AG09309 (cell line): ENCODE results near the gene NUP62CL.

Experiments
- DNase-seq: peaks from one replicate; pipeline ENCODE4 v3.0.0-alpha.2; 2010; ENCODE audit warnings: low read depth
- H3K4me3 ChIP-seq: 2 replicates; pipeline ENCODE4 v1.5.1; 2011; ENCODE audit warnings: mild to moderate bottlenecking, low read depth, low read length, moderate library complexity; ENCODE audit not compliant: control insufficient read depth
- CTCF ChIP-seq: IDR thresholded peaks from 2 replicates; pipeline ENCODE4 v1.5.1; 2011; ENCODE audit warnings: mild to moderate bottlenecking, low read depth, low read length, inconsistent platforms; ENCODE audit not compliant: insufficient read depth, control insufficient read depth; ENCODE audit errors: missing control alignments

NUP62CL gene

DNA sequence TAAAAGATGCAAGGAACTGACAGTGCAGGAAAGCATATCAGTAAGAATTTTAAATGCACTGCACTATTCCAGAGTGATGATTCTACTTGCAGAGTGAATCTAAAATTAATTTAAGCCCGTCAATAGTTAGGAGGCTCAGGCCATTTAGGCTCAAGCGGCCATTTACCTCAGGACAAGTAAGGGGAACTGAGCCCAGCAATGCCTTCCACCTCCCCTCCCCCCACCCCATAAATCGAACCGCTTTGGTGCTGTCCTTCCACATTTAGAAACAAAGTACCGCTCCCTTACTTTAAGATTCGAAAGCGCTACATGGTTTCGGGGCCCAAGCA, 88.3 kb downstream of the NUP62CL start:
- no peak for TF ChIP-seq CTCF
- DNase-seq, result no peak
- H3K4me3 ChIP-seq, result peak overlapping the region; percentile 79

GRCh38 chrX:107107459-107107858, 98.8 kb downstream of the NUP62CL start:
- H3K4me3 ChIP-seq, result no peak overlapping the region
- no peak for TF ChIP-seq CTCF
- DNase-seq, result no peak

GRCh38 chrX:107102980-107103379, 103.3 kb downstream of the NUP62CL start:
- no peak overlapping the region for H3K4me3 ChIP-seq
- TF ChIP-seq CTCF, result peak; percentile 17
- no peak for DNase-seq

DNA sequence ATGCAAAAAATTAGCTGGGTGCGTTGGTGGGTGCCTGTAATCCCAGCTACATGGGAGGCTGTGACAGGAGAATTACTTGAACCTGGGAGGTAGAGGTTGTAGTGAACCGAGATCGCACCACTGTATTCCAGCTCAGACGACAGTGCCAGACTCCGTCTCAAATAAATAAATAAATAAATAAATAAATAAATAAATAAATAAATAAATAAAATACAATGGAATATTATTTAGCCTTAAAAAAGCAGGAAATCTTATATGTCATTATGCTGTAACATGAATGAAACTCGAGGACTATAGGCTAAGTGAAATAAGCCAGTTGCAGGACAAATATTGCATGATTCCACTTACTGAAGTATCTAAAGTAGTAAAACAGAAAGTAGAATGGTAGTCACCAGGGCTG, 130.1 kb downstream of the NUP62CL start:
- TF ChIP-seq CTCF, result no peak
- no peak for DNase-seq

More for the DNA sequence above, 130.1 kb downstream of the NUP62CL start:
- no peak overlapping the region for H3K4me3 ChIP-seq
